Breast epithelium (tissue), 3 donors: ENCODE measurements around the gene KYNU.
"Not testable (repeated sequence)": the region's sequence is repeated elsewhere in the genome, so short reads cannot be mapped to it uniquely, and the experiment has no call there.

Source experiments
- POLR2A ChIP-seq: fragments of 450-650 bp; IDR thresholded peaks from one replicate; pipeline ENCODE4 v1.6.1; 2016; ENCODE audit warnings: antibody characterized with exemption, mild to moderate bottlenecking, moderate library complexity
- POLR2AphosphoS5 ChIP-seq, 3 donors: sonication (generic); formaldehyde crosslinking; IDR thresholded peaks; one replicate each; pipeline ENCODE4 v1.6.1; 2017; ENCODE audit warnings: antibody characterized with exemption in 3 of 3

GRCh38 chr2:142903726-142904125 lies 26.3 kb downstream of the KYNU start:
- peak in 1 of 3 donors; percentile 61 for TF ChIP-seq POLR2AphosphoS5 (IDR thresholded peaks at IDR 0.05)
- TF ChIP-seq POLR2A: not testable (repeated sequence)
